Esophagus squamous epithelium (tissue), 5 donors: ENCODE data around the gene TEP1. TPM values are rescaled to one million over a fixed set of nuclear protein-coding genes. Genes with fewer than 3 reads are reported as not detected.

Source experiments
- DNase-seq: peaks from one replicate; lab custom pipeline; 2025; lab: John Stamatoyannopoulos, UW
- H3K27ac ChIP-seq, 4 donors: fragments of 200-600 bp; sonication (generic); one replicate each; pipeline ENCODE4 v1.5.1; 2016 to 2019; ENCODE audit warnings: mild to moderate bottlenecking in 1 of 4
- H3K27me3 ChIP-seq, 4 donors: fragments of 200-600 bp; sonication (generic); 1 replicate in 3 of 4; 2 replicates in 1 of 4; pipeline versions ENCODE4 v1.5.1 to v1.6.0; 2017 to 2021; ENCODE audit warnings: antibody characterized with exemption in 1 of 4
- H3K36me3 ChIP-seq, 3 donors: fragments of 200-600 bp; sonication (generic); one replicate each; pipeline ENCODE4 v1.5.1; 2016 to 2019
- H3K4me1 ChIP-seq, 3 donors: fragments of 200-600 bp; sonication (generic); one replicate each; pipeline ENCODE4 v1.5.1; 2017 to 2019
- H3K4me3 ChIP-seq, 4 donors: fragments of 200-600 bp; sonication (generic); 1 replicate in 3 of 4; 2 replicates in 1 of 4; pipeline ENCODE4 v1.5.1; 2016 to 2019; ENCODE audit warnings: mild to moderate bottlenecking in 2 of 4, moderate library complexity in 1 of 4
- H3K9me3 ChIP-seq, 3 donors: fragments of 200-600 bp; sonication (generic); one replicate each; pipeline ENCODE4 v1.5.1; 2016 to 2019
- CTCF ChIP-seq, 6 experiments: fragments of 450-650 bp in 4 of 6; fragments of 200-600 bp in 2 of 6; sonication (generic) in 2 of 6; IDR thresholded peaks; one replicate each; pipeline ENCODE4 v1.5.1; 2016 to 2019; ENCODE audit warnings: antibody characterized with exemption in 6 of 6, mild to moderate bottlenecking in 4 of 6, moderate library complexity in 4 of 6
- POLR2A ChIP-seq, 4 donors: fragments of 450-650 bp; IDR thresholded peaks; one replicate each; pipeline ENCODE4 v1.6.1; 2017; ENCODE audit warnings: antibody characterized with exemption in 4 of 4, mild to moderate bottlenecking in 4 of 4, moderate library complexity in 3 of 4
- WGBS, 2 donors: methylation state at CpG; one replicate each; pipeline ENCODE4 v1.1.5; 2018; 5-methylcytosine and 5-hydroxymethylcytosine counted together
- intact Hi-C: fragments of 100-400 bp; cut with DNase I; formaldehyde crosslinking; loops from one replicate; pipeline ENCODE4 v1.15.0; 2022
- total RNA-seq, 4 donors: library from RNA; depleted of rRNA; stranded (reverse); fragments of >200 nt; gene quantifications; one replicate each; pipeline ENCODE4 v1.1.0, GENCODE V29; 2016
- donor health status: DM: yes; HTN: yes; CAD: no.

TEP1 gene
- total RNA-seq, 4 donors from 2014 or later: 13.4 to 16.6 (median 14.7) TPM

- H3K36me3 ChIP-seq: peaks cover 0 to 10% (median 0%) of the 10 kb centered on the region in 3 donors
- peak overlapping the region; percentile 78 to 94 (median 90) for H3K27ac ChIP-seq
- H3K4me3 ChIP-seq: peak overlapping the region in 3 of 4 donors; percentile 60 to 73 (median 67)
- 10 to 13% methylated on average over 3 of the region's 3 CpGs for WGBS, 2 donors
- TF ChIP-seq CTCF (IDR thresholded peaks at IDR 0.05) (no peak), POLR2A (IDR thresholded peaks at IDR 0.05) (no peak)
- no peaks in the 10 kb centered on the region for H3K9me3 ChIP-seq
- DNase-seq: no peak
- H3K27me3 ChIP-seq: no peaks in the 10 kb centered on the region
- intact Hi-C loops: loop anchor here (10.0 kb wide), 1 partner anchor 351 kb away; the partner anchor contains the start of genes ANG and RNASE4
- peaks cover 0 to 40% (median 0%) of the 10 kb centered on the region in 3 donors for H3K4me1 ChIP-seq
These were observed 79.8 kb downstream of the TEP1 start for GRCh38 chr14:20333494-20333841.

- intact Hi-C loops: loop anchor here (10.0 kb wide), 1 partner anchor 352 kb away; the partner anchor contains the start of genes ANG and RNASE4
- H3K27me3 ChIP-seq: no peaks in the 10 kb centered on the region
- 0% methylated on average over 12 to 15 of the region's 19 CpGs for WGBS, 2 donors
These were observed 80.4 kb downstream of the TEP1 start, which contains the start of gene CCNB1IP1 for GRCh38 chr14:20332788-20333493. Gene CCNB1IP1 (minus strand): TSS chr14:20333279. CDS start chr14:20316523, 16,756 bp downstream.

GRCh38 chr14:20332431-20332787 is 80.9 kb downstream of the TEP1 start:
- TF ChIP-seq POLR2A (IDR thresholded peaks at IDR 0.05) (no peak), CTCF (IDR thresholded peaks at IDR 0.05) (peak in 1 of 6 experiments; percentile 3)
- H3K4me3 ChIP-seq: peak overlapping the region; percentile 40 to 73 (median 64)
- peak overlapping the region; percentile 78 to 94 (median 90) for H3K27ac ChIP-seq
- no peaks in the 10 kb centered on the region for H3K27me3 ChIP-seq
- no peak for DNase-seq
- H3K4me1 ChIP-seq: peaks cover 0 to 44% (median 0%) of the 10 kb centered on the region in 3 donors
- WGBS, 2 donors: 0 to 6% methylated on average over 4 of the region's 4 CpGs
- H3K9me3 ChIP-seq: no peaks in the 10 kb centered on the region
- peaks cover 0 to 16% (median 0%) of the 10 kb centered on the region in 3 donors for H3K36me3 ChIP-seq
- intact Hi-C loops: loop anchor here (10.0 kb wide), 1 partner anchor 352 kb away; the partner anchor contains the start of genes ANG and RNASE4

More at GRCh38 chr14:20332788-20333493, 80.4 kb downstream of the TEP1 start, which contains the start of gene CCNB1IP1:
- no peak for TF ChIP-seq CTCF (IDR thresholded peaks at IDR 0.05)
- peak in 2 of 4 donors; percentile 43 to 61 for TF ChIP-seq POLR2A (IDR thresholded peaks at IDR 0.05)
- no peak for DNase-seq
- H3K36me3 ChIP-seq: peaks cover 0 to 16% (median 0%) of the 10 kb centered on the region in 3 donors
- peak within 1 kb of the TSS; percentile 40 to 73 (median 64) for H3K4me3 ChIP-seq
- H3K4me1 ChIP-seq: peaks cover 0 to 40% (median 0%) of the 10 kb centered on the region in 3 donors
- H3K27ac ChIP-seq: peak within 1 kb of the TSS; percentile 78 to 94 (median 90)
- no peaks in the 10 kb centered on the region for H3K9me3 ChIP-seq

GRCh38 chr14:20331053-20331613 is 82.2 kb downstream of the TEP1 start:
- Histone ChIP-seq H3K4me3 (no peak overlapping the region), H3K27me3 (no peaks in the 10 kb centered on the region), H3K36me3 (peaks cover 0 to 25% (median 0%) of the 10 kb centered on the region in 3 donors), H3K9me3 (no peaks in the 10 kb centered on the region), H3K4me1 (peaks cover 0 to 51% (median 0%) of the 10 kb centered on the region in 3 donors), H3K27ac (no peak overlapping the region)
- intact Hi-C loops: loop anchor here (10.0 kb wide), 1 partner anchor 354 kb away; the partner anchor contains the start of genes ANG and RNASE4
- no peak for DNase-seq
- TF ChIP-seq CTCF (IDR thresholded peaks at IDR 0.05) (no peak), POLR2A (IDR thresholded peaks at IDR 0.05) (no peak)
- WGBS, 2 donors: 49 to 53% methylated on average over 2 of the region's 2 CpGs
